Lower lobe of right lung (tissue), 2 donors: ENCODE results near the gene GPR160. TPM values are rescaled to one million over a fixed set of nuclear protein-coding genes. Genes with fewer than 3 reads are reported as not detected.
"Not testable (repeated sequence)": the region's sequence is repeated elsewhere in the genome, so short reads cannot be mapped to it uniquely, and the experiment has no call there.

Experiments used
- ATAC-seq, 2 donors: fragments of 200-7000 bp; cut with Tn5 transposase; one replicate each; pipeline ENCODE4 v1.9.1; 2020 to 2022; ENCODE audit warnings: mild to moderate bottlenecking in 2 of 2, moderate library complexity in 2 of 2
- DNase-seq: peaks from one replicate; pipeline ENCODE4 v3.0.0-alpha.2; 2020
- H3K27ac ChIP-seq: fragments of 200-600 bp; one replicate; pipeline ENCODE4 v1.8.0; 2022
- H3K27me3 ChIP-seq: fragments of 200-600 bp; one replicate; pipeline ENCODE4 v1.8.0; 2022; ENCODE audit warnings: low read depth
- H3K36me3 ChIP-seq: fragments of 200-600 bp; one replicate; pipeline ENCODE4 v1.8.0; 2022; ENCODE audit warnings: mild to moderate bottlenecking
- H3K4me1 ChIP-seq: fragments of 200-600 bp; one replicate; pipeline ENCODE4 v1.8.0; 2022
- H3K4me3 ChIP-seq: fragments of 200-600 bp; one replicate; pipeline ENCODE4 v1.8.0; 2022; ENCODE audit warnings: mild to moderate bottlenecking
- H3K9me3 ChIP-seq: fragments of 200-600 bp; one replicate; pipeline ENCODE4 v1.8.0; 2022
- intact Hi-C: fragments of 100-400 bp; cut with DNase I; formaldehyde crosslinking; loops from one replicate; pipeline ENCODE4 v1.11.0; 2022
- total RNA-seq: library from RNA; stranded (reverse); fragmentation: NEBNext Ultra II Directional; extraction: Animal tissue kit (Norgen Biotek cat#: 25700); gene quantifications from one replicate; pipeline ENCODE4 v1.2.1, GENCODE V29; 2021
- TF ChIP-seq, protein P1 (sequence below): fragments of 200-600 bp; IDR thresholded peaks from one replicate; pipeline ENCODE4 v1.8.0; 2022; ENCODE audit warnings: antibody characterized with exemption, mild to moderate bottlenecking
- donor health status: DM: no; HTN: yes; CAD: no; lungs with severe emphysema.

Gene GPR160
- total RNA-seq, 1 donor from 2014 or later: 24.4 TPM

DNA sequence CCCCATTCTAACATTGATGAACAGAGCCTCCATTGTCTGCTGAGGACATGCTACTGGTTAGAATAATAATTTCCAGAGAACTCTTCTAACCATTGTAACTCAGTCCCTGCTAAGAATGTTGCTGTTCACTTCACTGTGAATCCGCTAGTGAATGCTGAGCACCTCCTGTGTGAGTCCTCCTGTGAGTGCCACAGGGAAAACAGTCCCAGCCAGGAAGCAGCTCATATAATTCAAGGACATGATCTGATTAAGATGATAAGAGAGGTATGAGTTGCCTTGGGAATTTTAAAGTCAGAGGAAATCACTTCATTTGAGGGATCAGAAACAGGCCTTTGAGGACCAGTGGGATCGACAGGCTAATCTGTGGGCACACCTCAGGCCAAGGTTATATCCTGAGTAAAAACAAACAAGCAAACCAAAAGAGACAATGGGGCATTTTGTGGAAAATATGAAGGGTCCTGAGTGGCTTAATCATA, 33.9 kb upstream of the GPR160 start:
- H3K9me3 ChIP-seq: no peaks in the 10 kb centered on the region
- intact Hi-C loops: no loop called here
- H3K27me3 ChIP-seq: no peaks in the 10 kb centered on the region
- H3K4me3 ChIP-seq: no peak overlapping the region
- ATAC-seq (no peak), DNase-seq (no peak)
- peaks cover 28% of the 10 kb centered on the region for H3K4me1 ChIP-seq
- TF ChIP-seq, protein P1, sequence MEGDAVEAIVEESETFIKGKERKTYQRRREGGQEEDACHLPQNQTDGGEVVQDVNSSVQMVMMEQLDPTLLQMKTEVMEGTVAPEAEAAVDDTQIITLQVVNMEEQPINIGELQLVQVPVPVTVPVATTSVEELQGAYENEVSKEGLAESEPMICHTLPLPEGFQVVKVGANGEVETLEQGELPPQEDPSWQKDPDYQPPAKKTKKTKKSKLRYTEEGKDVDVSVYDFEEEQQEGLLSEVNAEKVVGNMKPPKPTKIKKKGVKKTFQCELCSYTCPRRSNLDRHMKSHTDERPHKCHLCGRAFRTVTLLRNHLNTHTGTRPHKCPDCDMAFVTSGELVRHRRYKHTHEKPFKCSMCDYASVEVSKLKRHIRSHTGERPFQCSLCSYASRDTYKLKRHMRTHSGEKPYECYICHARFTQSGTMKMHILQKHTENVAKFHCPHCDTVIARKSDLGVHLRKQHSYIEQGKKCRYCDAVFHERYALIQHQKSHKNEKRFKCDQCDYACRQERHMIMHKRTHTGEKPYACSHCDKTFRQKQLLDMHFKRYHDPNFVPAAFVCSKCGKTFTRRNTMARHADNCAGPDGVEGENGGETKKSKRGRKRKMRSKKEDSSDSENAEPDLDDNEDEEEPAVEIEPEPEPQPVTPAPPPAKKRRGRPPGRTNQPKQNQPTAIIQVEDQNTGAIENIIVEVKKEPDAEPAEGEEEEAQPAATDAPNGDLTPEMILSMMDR: no peak
- peak overlapping the region; percentile 37 for H3K27ac ChIP-seq
- no peaks in the 10 kb centered on the region for H3K36me3 ChIP-seq

DNA sequence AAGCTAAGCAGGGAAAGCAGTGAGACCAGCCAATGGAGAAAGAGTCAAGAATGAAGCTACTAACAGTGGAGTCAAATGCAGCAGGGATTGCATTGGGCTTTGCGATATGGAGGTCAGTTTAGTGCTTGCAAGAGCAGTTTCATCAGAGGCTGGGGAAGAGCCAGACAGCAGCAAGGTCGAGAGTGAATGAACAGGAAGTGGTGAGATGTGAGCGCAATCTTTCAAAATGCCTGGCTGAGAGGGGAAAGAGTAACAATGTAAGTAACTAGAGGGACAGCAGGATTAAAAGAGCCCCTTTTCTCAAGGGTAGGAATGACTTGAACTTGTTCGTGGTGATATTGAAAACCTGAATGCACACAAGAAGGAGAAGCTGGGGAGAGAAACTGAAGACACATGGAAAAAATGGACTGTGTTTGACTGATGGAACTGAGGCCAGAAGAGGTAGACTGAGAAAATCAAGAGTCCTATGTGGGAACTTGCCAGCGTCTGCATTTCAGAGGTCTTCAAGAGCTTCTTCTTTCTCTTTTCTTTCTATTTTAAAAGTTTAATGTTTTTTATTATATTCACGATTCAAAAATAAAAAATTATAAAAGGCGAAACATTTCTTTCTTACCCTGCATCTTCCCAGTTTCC, 30.6 kb upstream of the GPR160 start:
- Histone ChIP-seq H3K4me3 (no peak overlapping the region), H3K9me3 (no peaks in the 10 kb centered on the region), H3K27me3 (no peaks in the 10 kb centered on the region), H3K4me1 (peaks cover 28% of the 10 kb centered on the region), H3K36me3 (no peaks in the 10 kb centered on the region), H3K27ac (no peak overlapping the region)
- ATAC-seq (peak; percentile 78 to 81), DNase-seq (peak; percentile 55)
- TF ChIP-seq, protein P1: no peak
- intact Hi-C loops: no loop called here

DNA sequence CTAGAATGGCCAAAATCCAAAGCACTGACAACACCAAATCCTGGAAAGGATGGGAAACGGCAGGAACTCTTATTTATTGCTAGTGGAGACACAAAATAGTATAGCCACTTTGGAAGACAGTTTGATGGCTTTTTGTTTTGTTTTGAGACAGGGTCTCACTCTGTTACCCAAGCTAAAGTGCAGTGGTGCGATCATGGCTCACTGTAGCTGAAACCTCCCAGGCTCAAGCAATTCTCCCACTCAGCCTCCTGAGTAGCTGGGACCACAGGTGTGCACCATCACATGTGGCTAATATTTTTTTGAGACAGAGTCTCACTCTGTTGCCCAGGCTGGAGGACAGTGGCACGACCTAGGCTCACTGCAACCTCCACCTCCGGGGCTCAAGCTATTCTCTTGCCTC, 27.3 kb upstream of the GPR160 start:
- no peak overlapping the region for H3K27ac ChIP-seq
- no peak overlapping the region for H3K4me3 ChIP-seq
- no peaks in the 10 kb centered on the region for H3K27me3 ChIP-seq
- H3K4me1 ChIP-seq: peaks cover 15% of the 10 kb centered on the region
- H3K36me3 ChIP-seq: no peaks in the 10 kb centered on the region
- no peak for ATAC-seq
- TF ChIP-seq, protein P1: no peak
- intact Hi-C loops: no loop called here
- no peaks in the 10 kb centered on the region for H3K9me3 ChIP-seq
- no peak for DNase-seq

- H3K4me1 ChIP-seq: no peaks in the 10 kb centered on the region
- H3K27me3 ChIP-seq: no peaks in the 10 kb centered on the region
- H3K9me3 ChIP-seq: no peaks in the 10 kb centered on the region
- ATAC-seq: no peak
- no peak overlapping the region for H3K4me3 ChIP-seq
- intact Hi-C loops: no loop called here
- H3K36me3 ChIP-seq: no peaks in the 10 kb centered on the region
- DNase-seq: no peak
- TF ChIP-seq, protein P1: no peak
- no peak overlapping the region for H3K27ac ChIP-seq
These were observed 25.0 kb upstream of the GPR160 start for GRCh38 chr3:170012683-170013400.

DNA sequence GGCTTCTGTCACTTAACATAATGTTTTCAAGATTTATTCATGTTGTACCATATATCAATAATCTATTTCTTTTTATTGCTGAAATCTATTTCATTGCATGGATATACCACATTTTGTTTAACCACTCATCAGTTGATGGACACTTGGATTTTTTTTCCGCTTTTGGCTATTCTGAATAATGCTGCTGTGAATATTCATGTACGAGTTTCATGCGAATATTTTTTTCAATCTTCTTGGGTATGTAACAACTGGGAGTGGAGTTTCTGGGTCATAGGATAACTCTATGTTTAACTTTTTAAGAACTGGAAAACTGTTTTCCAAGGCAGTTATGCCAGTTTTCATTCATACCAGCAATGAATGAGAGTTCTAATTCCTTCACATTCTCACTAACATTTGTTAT, 21.7 kb upstream of the GPR160 start:
- intact Hi-C loops: no loop called here
- no peak overlapping the region for H3K4me3 ChIP-seq
- no peaks in the 10 kb centered on the region for H3K9me3 ChIP-seq
- no peaks in the 10 kb centered on the region for H3K27me3 ChIP-seq
- H3K4me1 ChIP-seq: no peaks in the 10 kb centered on the region
- H3K27ac ChIP-seq: no peak overlapping the region
- no peaks in the 10 kb centered on the region for H3K36me3 ChIP-seq
- TF ChIP-seq, protein P1: no peak
- no peak for ATAC-seq
- DNase-seq: no peak

GRCh38 chr3:170019306-170019705, 18.5 kb upstream of the GPR160 start:
- H3K27ac ChIP-seq, DNase-seq, H3K4me1 ChIP-seq, H3K27me3 ChIP-seq, H3K36me3 ChIP-seq, H3K9me3 ChIP-seq, H3K4me3 ChIP-seq, intact Hi-C loops: not testable (repeated sequence)
- ATAC-seq: peak; percentile 82
